ENCODE results near the gene TMEM132C.

DNA sequence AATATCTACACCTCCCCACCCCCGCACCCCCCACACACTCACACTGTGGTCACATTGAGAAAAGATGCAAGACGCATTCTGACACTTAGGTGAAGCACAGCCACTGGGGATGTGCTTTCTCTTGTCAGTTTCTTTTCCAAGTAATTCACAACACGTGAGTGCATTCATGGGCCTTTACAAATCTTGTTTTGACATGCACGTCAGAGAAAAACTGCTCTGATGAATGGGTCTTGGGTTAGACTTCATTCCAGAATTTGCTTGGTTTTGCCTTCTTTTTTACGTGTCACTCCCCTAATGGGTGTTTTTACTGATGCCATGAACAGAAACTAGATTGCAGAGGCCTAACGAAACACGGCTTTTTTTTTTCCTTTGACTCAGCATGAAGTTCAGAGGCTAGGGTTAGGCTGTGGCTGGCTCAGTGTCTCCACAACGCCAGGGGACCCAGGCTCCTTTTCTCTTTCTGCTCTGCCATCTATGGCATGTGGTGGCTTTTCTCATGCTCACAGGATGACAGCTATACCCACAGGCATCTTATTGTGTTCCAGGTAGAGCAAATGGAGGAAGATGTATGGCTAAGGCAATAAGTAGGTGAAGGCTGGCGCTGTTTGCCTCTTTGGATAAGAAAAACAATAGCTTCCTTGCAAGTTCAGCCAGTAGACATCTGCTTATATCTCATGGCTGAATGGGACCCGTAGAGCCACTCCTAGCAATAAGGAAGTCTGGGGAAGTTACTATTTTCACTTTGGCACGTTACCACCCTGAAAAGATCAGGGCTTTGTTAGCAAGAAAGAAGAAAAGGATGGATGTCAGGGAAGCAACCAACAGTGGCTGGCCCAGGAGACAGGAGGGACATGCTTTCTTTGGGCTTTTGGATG lies 303.5 kb downstream of the TMEM132C start:
- TF ChIP-seq POLR2A (IDR thresholded peaks at IDR 0.05; ENCODE audit: low read depth, low read length) (no peak), POLR2AphosphoS5 (IDR thresholded peaks at IDR 0.05; ENCODE audit: low read depth, low read length) (no peak), TAF1 (IDR thresholded peaks at IDR 0.05; ENCODE audit: borderline replicate concordance, low read depth, low read length) (no peak)
